ENCODE data around the gene DGKQ. TPM values are rescaled to one million over a fixed set of nuclear protein-coding genes. Genes with fewer than 3 reads are reported as not detected.

Gene DGKQ
- total RNA-seq, 1 experiment from 2014 or later, result 12.4 TPM

DNA sequence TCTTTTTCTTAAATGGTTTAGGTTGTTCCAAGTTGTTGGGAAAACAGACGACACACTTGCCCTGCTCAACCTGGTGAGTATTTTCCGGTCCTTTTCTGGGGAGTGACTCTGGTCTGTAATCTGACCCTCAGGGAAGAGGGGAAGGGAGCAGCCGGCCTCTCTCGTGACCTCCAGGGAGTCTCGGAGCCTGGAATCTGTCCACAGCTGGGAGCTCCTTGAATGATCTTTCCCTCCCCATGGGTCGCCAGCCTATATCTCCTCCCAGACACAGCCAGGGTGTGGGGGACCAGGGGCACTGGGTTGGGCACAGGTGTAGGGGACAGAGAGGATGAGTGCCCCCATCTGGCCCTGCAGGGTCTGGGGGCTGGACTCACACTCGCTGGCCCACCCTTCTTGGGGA, 22.2 kb downstream of the DGKQ start:
- Histone ChIP-seq H3K9ac (ENCODE audit: extremely low read depth, insufficient read length, low read length) (no peak overlapping the region), H3K18ac (ENCODE audit: insufficient read length, low read depth, low read length) (no peak overlapping the region), H3K14ac (ENCODE audit: insufficient read depth, low read length) (no peak overlapping the region; the same call in 1 of the 2 replicates), H3T11ph (ENCODE audit: low read length) (no peak overlapping the region), H3K56ac (ENCODE audit: insufficient read length, low read depth, low read length) (no peak overlapping the region), H3K27me3 (ENCODE audit: insufficient read depth, low read length) (no peaks in the 10 kb centered on the region), H3K4me1 (ENCODE audit: insufficient read depth, low read length) (no peaks in the 10 kb centered on the region), H2AK5ac (ENCODE audit: insufficient read length, low read length) (no peak overlapping the region), H2BK20ac (ENCODE audit: low read depth, low read length, poor library complexity, severe bottlenecking) (no peak overlapping the region), H3K79me2 (ENCODE audit: insufficient read depth, low read length) (no peaks in the 10 kb centered on the region), H3K23ac (ENCODE audit: insufficient read length, low read depth, low read length) (no peak overlapping the region), H3K9me3 (ENCODE audit: control insufficient read depth, low read depth, low read length) (no peaks in the 10 kb centered on the region), H2BK12ac (ENCODE audit: insufficient read length, low read depth, low read length) (no peak overlapping the region), H4K20me1 (ENCODE audit: control insufficient read depth, insufficient read depth, insufficient read length) (no peaks in the 10 kb centered on the region), H2AFZ (ENCODE audit: low read length) (no peak overlapping the region), H3K23me2 (ENCODE audit: insufficient read length, low read depth, low read length, poor library complexity, severe bottlenecking) (no peaks in the 10 kb centered on the region), H2BK15ac (ENCODE audit: low read depth, low read length) (no peak overlapping the region), H4K8ac (replicated peaks; ENCODE audit: insufficient read length, low read depth, low read length) (no peak overlapping the region), H3K4ac (ENCODE audit: low read depth, low read length) (no peak overlapping the region), H2BK5ac (ENCODE audit: insufficient read length, low read length) (no peak overlapping the region), H3K79me1 (ENCODE audit: insufficient read depth, low read depth, low read length, poor library complexity, severe bottlenecking) (no peaks in the 10 kb centered on the region), H3K4me2 (ENCODE audit: insufficient read depth, insufficient read length, low read length) (no peak overlapping the region), H4K5ac (ENCODE audit: insufficient read length, low read depth, low read length) (no peak overlapping the region), H4K91ac (ENCODE audit: insufficient read length, low read depth, low read length) (no peak overlapping the region), H2BK120ac (ENCODE audit: low read depth, low read length, poor library complexity, severe bottlenecking) (no peak overlapping the region), H3K27ac (ENCODE audit: insufficient read length, low read depth, low read length) (no peak overlapping the region)
- Mint-ChIP-seq H3K36me3 (ENCODE audit: insufficient read depth in 1 of 3, low read depth in 3 of 3) (no peaks in the 10 kb centered on the region; a peak in 1 of 7 replicates), H3K27me3 (ENCODE audit: low read depth) (no peaks in the 10 kb centered on the region), H3K4me1 (peaks cover 2 to 9% of the 10 kb centered on the region in 2 experiments; a peak in 3 of 4 replicates), H3K9me3 (no peaks in the 10 kb centered on the region), H3K4me3 (no peak overlapping the region), H3K27ac (peak overlapping the region in 1 of 3 experiments; percentile 40; a peak in 1 of 7 replicates)
- TF ChIP-seq, protein P1, sequence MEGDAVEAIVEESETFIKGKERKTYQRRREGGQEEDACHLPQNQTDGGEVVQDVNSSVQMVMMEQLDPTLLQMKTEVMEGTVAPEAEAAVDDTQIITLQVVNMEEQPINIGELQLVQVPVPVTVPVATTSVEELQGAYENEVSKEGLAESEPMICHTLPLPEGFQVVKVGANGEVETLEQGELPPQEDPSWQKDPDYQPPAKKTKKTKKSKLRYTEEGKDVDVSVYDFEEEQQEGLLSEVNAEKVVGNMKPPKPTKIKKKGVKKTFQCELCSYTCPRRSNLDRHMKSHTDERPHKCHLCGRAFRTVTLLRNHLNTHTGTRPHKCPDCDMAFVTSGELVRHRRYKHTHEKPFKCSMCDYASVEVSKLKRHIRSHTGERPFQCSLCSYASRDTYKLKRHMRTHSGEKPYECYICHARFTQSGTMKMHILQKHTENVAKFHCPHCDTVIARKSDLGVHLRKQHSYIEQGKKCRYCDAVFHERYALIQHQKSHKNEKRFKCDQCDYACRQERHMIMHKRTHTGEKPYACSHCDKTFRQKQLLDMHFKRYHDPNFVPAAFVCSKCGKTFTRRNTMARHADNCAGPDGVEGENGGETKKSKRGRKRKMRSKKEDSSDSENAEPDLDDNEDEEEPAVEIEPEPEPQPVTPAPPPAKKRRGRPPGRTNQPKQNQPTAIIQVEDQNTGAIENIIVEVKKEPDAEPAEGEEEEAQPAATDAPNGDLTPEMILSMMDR (conservative IDR thresholded peaks at IDR 0.05), result no peak
- no CpG with 5 or more reads among the region's 7 CpGs for WGBS (ENCODE audit: extremely low coverage, insufficient read length, low lambda C conversion rate)
- DNase-seq, result no peak

Data from H9 (cell line).